Measurements from ENCODE around the gene CCDC112.

Gene CCDC112

DNA sequence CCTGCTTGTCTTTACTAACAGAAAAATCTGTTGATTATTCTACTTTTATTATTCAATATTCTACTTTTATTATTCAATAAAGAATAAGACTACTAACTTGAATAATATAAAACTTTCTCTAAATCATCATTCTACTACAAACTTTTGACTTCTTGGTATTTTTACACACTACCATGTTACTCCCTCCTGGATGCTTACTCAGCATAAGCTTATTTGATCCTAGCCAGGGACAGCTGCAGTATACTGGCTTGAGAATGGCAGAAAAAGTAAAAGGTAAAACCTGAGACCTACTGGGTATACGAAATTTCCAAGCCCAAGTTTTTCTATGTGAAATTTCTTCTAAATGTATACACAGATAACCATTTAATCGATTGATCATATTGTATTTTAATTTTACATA is 59.9 kb downstream of the CCDC112 start:
- TF ChIP-seq YY1 (IDR thresholded peaks at IDR 0.05; ENCODE audit: low read depth), result no peak
- no peak for TF ChIP-seq CEBPB (IDR thresholded peaks at IDR 0.05)
- no peak for TF ChIP-seq TEAD4 (IDR thresholded peaks at IDR 0.05)
- TF ChIP-seq CREB1 (IDR thresholded peaks at IDR 0.05; ENCODE audit: low read depth), result no peak
- no peak for TF ChIP-seq FOXM1 (IDR thresholded peaks at IDR 0.05; ENCODE audit: borderline replicate concordance, low read depth)
- TF ChIP-seq RAD21 (IDR thresholded peaks at IDR 0.05; ENCODE audit: low read depth), result no peak
- no peak for TF ChIP-seq TAF1 (IDR thresholded peaks at IDR 0.05; ENCODE audit: low read depth)
- no peak for TF ChIP-seq EP300 (IDR thresholded peaks at IDR 0.05; ENCODE audit: borderline replicate concordance)
- no peak for TF ChIP-seq ZBTB7A (IDR thresholded peaks at IDR 0.05; ENCODE audit: low read depth)
- no peak for TF ChIP-seq NFIC (IDR thresholded peaks at IDR 0.05)
- TF ChIP-seq, protein P1, sequence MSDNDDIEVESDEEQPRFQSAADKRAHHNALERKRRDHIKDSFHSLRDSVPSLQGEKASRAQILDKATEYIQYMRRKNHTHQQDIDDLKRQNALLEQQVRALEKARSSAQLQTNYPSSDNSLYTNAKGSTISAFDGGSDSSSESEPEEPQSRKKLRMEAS (IDR thresholded peaks at IDR 0.05), result no peak
- no peak for TF ChIP-seq EGR1 (IDR thresholded peaks at IDR 0.05)
- TF ChIP-seq, protein P2, sequence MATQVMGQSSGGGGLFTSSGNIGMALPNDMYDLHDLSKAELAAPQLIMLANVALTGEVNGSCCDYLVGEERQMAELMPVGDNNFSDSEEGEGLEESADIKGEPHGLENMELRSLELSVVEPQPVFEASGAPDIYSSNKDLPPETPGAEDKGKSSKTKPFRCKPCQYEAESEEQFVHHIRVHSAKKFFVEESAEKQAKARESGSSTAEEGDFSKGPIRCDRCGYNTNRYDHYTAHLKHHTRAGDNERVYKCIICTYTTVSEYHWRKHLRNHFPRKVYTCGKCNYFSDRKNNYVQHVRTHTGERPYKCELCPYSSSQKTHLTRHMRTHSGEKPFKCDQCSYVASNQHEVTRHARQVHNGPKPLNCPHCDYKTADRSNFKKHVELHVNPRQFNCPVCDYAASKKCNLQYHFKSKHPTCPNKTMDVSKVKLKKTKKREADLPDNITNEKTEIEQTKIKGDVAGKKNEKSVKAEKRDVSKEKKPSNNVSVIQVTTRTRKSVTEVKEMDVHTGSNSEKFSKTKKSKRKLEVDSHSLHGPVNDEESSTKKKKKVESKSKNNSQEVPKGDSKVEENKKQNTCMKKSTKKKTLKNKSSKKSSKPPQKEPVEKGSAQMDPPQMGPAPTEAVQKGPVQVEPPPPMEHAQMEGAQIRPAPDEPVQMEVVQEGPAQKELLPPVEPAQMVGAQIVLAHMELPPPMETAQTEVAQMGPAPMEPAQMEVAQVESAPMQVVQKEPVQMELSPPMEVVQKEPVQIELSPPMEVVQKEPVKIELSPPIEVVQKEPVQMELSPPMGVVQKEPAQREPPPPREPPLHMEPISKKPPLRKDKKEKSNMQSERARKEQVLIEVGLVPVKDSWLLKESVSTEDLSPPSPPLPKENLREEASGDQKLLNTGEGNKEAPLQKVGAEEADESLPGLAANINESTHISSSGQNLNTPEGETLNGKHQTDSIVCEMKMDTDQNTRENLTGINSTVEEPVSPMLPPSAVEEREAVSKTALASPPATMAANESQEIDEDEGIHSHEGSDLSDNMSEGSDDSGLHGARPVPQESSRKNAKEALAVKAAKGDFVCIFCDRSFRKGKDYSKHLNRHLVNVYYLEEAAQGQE (IDR thresholded peaks at IDR 0.05; ENCODE audit: low read depth), result no peak
- TF ChIP-seq, protein P3, sequence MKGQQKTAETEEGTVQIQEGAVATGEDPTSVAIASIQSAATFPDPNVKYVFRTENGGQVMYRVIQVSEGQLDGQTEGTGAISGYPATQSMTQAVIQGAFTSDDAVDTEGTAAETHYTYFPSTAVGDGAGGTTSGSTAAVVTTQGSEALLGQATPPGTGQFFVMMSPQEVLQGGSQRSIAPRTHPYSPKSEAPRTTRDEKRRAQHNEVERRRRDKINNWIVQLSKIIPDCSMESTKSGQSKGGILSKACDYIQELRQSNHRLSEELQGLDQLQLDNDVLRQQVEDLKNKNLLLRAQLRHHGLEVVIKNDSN (IDR thresholded peaks at IDR 0.05), result no peak

DNA sequence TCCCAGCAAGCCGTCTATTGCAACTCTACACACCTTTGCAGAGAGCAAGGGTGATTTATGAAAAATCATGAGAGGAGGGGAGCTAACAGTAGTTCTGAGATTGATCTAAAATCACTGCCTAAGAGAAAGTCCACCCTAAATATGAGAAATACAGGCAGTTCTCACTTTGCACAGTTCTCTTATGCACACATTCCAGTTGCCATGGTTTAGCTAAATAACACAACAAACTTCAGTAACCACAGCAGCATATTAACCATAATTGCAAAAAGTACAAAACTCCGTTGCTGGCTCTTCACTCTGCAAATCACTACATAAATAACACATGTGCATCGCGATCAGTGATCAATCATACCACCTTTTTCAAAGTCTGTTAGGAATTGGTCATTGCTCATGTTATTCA is 64.9 kb downstream of the CCDC112 start:
- TF ChIP-seq CEBPB (IDR thresholded peaks at IDR 0.05) (no peak), TCF12 (IDR thresholded peaks at IDR 0.05; ENCODE audit: low read depth) (no peak), YY1 (IDR thresholded peaks at IDR 0.05; ENCODE audit: low read depth) (no peak), TAF1 (IDR thresholded peaks at IDR 0.05; ENCODE audit: low read depth) (no peak), NFIC (IDR thresholded peaks at IDR 0.05) (no peak), EGR1 (IDR thresholded peaks at IDR 0.05) (no peak), CREB1 (IDR thresholded peaks at IDR 0.05; ENCODE audit: low read depth) (no peak), FOXM1 (IDR thresholded peaks at IDR 0.05; ENCODE audit: borderline replicate concordance, low read depth) (no peak), TEAD4 (IDR thresholded peaks at IDR 0.05) (no peak), RAD21 (IDR thresholded peaks at IDR 0.05; ENCODE audit: low read depth) (no peak), ZBTB7A (IDR thresholded peaks at IDR 0.05; ENCODE audit: low read depth) (no peak), EP300 (IDR thresholded peaks at IDR 0.05; ENCODE audit: borderline replicate concordance) (no peak)
- TF ChIP-seq, protein P1 (IDR thresholded peaks at IDR 0.05), result no peak
- TF ChIP-seq, protein P3 (IDR thresholded peaks at IDR 0.05), result no peak
- TF ChIP-seq, protein P2 (IDR thresholded peaks at IDR 0.05; ENCODE audit: low read depth), result no peak

DNA sequence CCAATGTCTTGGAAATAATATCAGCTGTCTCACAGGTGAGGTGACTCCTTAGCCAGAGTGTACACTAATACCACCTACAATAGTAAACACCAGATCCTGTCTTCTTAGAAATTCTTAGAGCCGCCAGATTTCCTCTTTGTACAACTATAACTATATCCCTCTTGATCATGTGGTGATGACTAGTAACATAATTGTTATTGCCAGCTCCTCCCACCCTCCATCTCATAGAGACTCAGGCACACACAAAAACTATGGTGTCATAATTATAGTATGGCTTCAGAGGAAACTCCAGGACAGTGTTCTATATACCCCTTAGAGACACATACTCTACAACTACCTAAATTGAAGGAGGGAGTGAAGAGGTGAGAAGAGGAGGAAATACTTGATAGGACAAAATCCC is 66.8 kb downstream of the CCDC112 start:
- TF ChIP-seq EGR1 (IDR thresholded peaks at IDR 0.05) (no peak), CREB1 (IDR thresholded peaks at IDR 0.05; ENCODE audit: low read depth) (no peak), YY1 (IDR thresholded peaks at IDR 0.05; ENCODE audit: low read depth) (no peak), RAD21 (IDR thresholded peaks at IDR 0.05; ENCODE audit: low read depth) (no peak), EP300 (IDR thresholded peaks at IDR 0.05; ENCODE audit: borderline replicate concordance) (no peak), TAF1 (IDR thresholded peaks at IDR 0.05; ENCODE audit: low read depth) (no peak), CEBPB (IDR thresholded peaks at IDR 0.05) (no peak), FOXM1 (IDR thresholded peaks at IDR 0.05; ENCODE audit: borderline replicate concordance, low read depth) (no peak), NFIC (IDR thresholded peaks at IDR 0.05) (no peak)
- TF ChIP-seq, protein P2 (IDR thresholded peaks at IDR 0.05; ENCODE audit: low read depth), result no peak
- TF ChIP-seq, protein P3 (IDR thresholded peaks at IDR 0.05), result no peak
- TF ChIP-seq, protein P1 (IDR thresholded peaks at IDR 0.05), result no peak

DNA sequence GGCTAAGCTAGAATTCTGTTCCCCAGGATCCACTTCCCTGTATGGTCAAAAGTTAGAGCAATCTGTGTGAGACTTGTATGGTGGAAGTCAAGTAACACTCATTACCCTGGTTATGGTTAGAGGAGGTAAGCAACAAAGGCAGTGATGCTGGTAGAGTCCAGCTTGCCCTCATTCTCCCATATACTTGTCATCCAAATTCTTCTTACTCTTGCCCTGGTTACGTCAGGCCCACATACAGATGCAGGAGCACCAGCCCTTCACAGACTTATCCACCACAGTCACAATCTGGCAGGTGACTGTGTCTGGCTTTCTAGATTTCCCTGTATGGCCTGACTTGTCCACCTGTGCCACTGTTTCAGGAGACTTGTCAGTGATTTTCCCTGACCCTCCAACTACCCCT is 69.2 kb downstream of the CCDC112 start:
- TF ChIP-seq EP300 (IDR thresholded peaks at IDR 0.05; ENCODE audit: borderline replicate concordance), result no peak
- no peak for TF ChIP-seq ZBTB7A (IDR thresholded peaks at IDR 0.05; ENCODE audit: low read depth)
- TF ChIP-seq YY1 (IDR thresholded peaks at IDR 0.05; ENCODE audit: low read depth), result no peak
- TF ChIP-seq, protein P1 (IDR thresholded peaks at IDR 0.05), result no peak
- TF ChIP-seq TCF12 (IDR thresholded peaks at IDR 0.05; ENCODE audit: low read depth), result no peak
- TF ChIP-seq, protein P3 (IDR thresholded peaks at IDR 0.05), result no peak
- no peak for TF ChIP-seq CREB1 (IDR thresholded peaks at IDR 0.05; ENCODE audit: low read depth)

Data from Ishikawa (cell line).